Measurements from ENCODE around the gene FAM167B. TPM values are rescaled to one million over a fixed set of nuclear protein-coding genes. Genes with fewer than 3 reads are reported as not detected.
A peak's percentile ranks its signal among the peaks of the same experiment; 100 is the strongest.

FAM167B gene
- polyA plus RNA-seq, 1 of the 3 experiments (the other 2 are of a cell fraction): 1.2 TPM

- Histone ChIP-seq H3K4me3 (ENCODE audit: low read depth in 2 of 2, low read length in 1 of 2) (peak overlapping the region in 1 of 2 experiments; percentile 51; a peak in 2 of 4 replicates), H2AFZ (ENCODE audit: low read depth) (no peak overlapping the region), H3K27me3 (ENCODE audit: insufficient read depth) (no peaks in the 10 kb centered on the region), H3K27ac (ENCODE audit: low read depth in 2 of 2, low read length in 1 of 2) (no peak overlapping the region), H3K4me1 (ENCODE audit: control insufficient read depth in 1 of 2, insufficient read depth in 2 of 2, low read depth in 1 of 2, low read length in 1 of 2) (peaks cover 12 to 13% of the 10 kb centered on the region in 2 experiments; a peak in 2 of 4 replicates), H3K9ac (no peak overlapping the region), H4K20me1 (ENCODE audit: insufficient read depth) (no peaks in the 10 kb centered on the region), H3K36me3 (replicated peaks in 1 of 2; ENCODE audit: control insufficient read depth in 1 of 2, insufficient read depth in 2 of 2, low read length in 1 of 2) (no peaks in the 10 kb centered on the region), H3K9me2 (no peaks in the 10 kb centered on the region), H3F3A (replicated peaks; ENCODE audit: insufficient read depth) (peaks cover 33% of the 10 kb centered on the region), H3K9me3 (no peaks in the 10 kb centered on the region), H3K79me2 (ENCODE audit: insufficient read depth) (no peaks in the 10 kb centered on the region), H3K4me2 (0 out of 2 replicates have a peak overlapping the region, but pooled peaks have one; percentile 83)
- WGBS (ENCODE audit: low lambda C conversion rate): 99% methylated on average over 10 of the region's 20 CpGs
- TF ChIP-seq RAD21 (IDR thresholded peaks at IDR 0.05; ENCODE audit: low read length) (no peak), TAF1 (IDR thresholded peaks at IDR 0.05; ENCODE audit: borderline replicate concordance, low read depth, low read length) (no peak), FOXM1 (IDR thresholded peaks at IDR 0.05; ENCODE audit: low read depth) (no peak), USF2 (IDR thresholded peaks at IDR 0.05; ENCODE audit: borderline replicate concordance, low read depth, low read length) (no peak), IRF3 (IDR thresholded peaks at IDR 0.05; ENCODE audit: low read depth, low read length) (no peak), MXI1 (IDR thresholded peaks at IDR 0.05; ENCODE audit: low read depth, low read length) (no peak), RXRA (IDR thresholded peaks at IDR 0.05; ENCODE audit: borderline replicate concordance, low read depth) (no peak), FOXJ3 (CRISPR knock-in tag; IDR thresholded peaks at IDR 0.05) (no peak), TCF12 (IDR thresholded peaks at IDR 0.05) (no peak)
- ChIA-PET CTCF (interaction anchor here (1.0 to 3.7 kb wide), 9 partner anchors 8 to 97 kb away, joined by 3 to 24 read pairs (median 5); partner anchors contain the start of genes EIF3I, FAM167B, HDAC1 and MARCKSL1), POLR2A (interaction anchor here (0.6 to 2.1 kb wide), 5 partner anchors 11 to 96 kb away, joined by 4 to 14 read pairs (median 5); partner anchors contain the start of gene MARCKSL1)
- no peak for DNase-seq
These were observed 7.3 kb upstream of the FAM167B start for GRCh38 chr1:32239790-32240139.

- Histone ChIP-seq H3K9me3 (no peaks in the 10 kb centered on the region), H3K27ac (ENCODE audit: low read depth in 2 of 2, low read length in 1 of 2) (no peak overlapping the region; a peak in 1 of 4 replicates), H4K20me1 (ENCODE audit: insufficient read depth) (no peaks in the 10 kb centered on the region), H3K27me3 (ENCODE audit: insufficient read depth) (no peaks in the 10 kb centered on the region), H3K36me3 (replicated peaks in 1 of 2; ENCODE audit: control insufficient read depth in 1 of 2, insufficient read depth in 2 of 2, low read length in 1 of 2) (no peaks in the 10 kb centered on the region), H3K9me2 (no peaks in the 10 kb centered on the region), H3K4me1 (ENCODE audit: control insufficient read depth in 1 of 2, insufficient read depth in 2 of 2, low read depth in 1 of 2, low read length in 1 of 2) (peaks cover 12 to 13% of the 10 kb centered on the region in 2 experiments; a peak in 2 of 4 replicates), H3K9ac (peak overlapping the region; percentile 25; the same call in 1 of the 2 replicates), H3K4me2 (peak overlapping the region; percentile 83), H2AFZ (ENCODE audit: low read depth) (peak overlapping the region; percentile 89; the same call in 1 of the 2 replicates), H3K79me2 (ENCODE audit: insufficient read depth) (no peaks in the 10 kb centered on the region), H3K4me3 (ENCODE audit: low read depth in 2 of 2, low read length in 1 of 2) (peak overlapping the region; percentile 51 to 57), H3F3A (replicated peaks; ENCODE audit: insufficient read depth) (peaks cover 27% of the 10 kb centered on the region)
- DNase-seq: peak; percentile 89
- WGBS (ENCODE audit: low lambda C conversion rate): 24% methylated on average over 32 of the region's 62 CpGs
- POLR2A ChIA-PET: interaction anchor here (0.5 to 2.1 kb wide), 8 partner anchors 11 to 95 kb away, joined by 3 to 14 read pairs (median 4); partner anchors contain the start of gene MARCKSL1
- CTCF ChIA-PET: interaction anchor here (0.7 to 3.7 kb wide), 16 partner anchors 8 to 214 kb away, joined by 3 to 24 read pairs (median 4); partner anchors contain the start of genes EIF3I, FAM167B, HDAC1 and MARCKSL1
- TF ChIP-seq RAD21 (IDR thresholded peaks at IDR 0.05; ENCODE audit: low read length) (peak; percentile 27), NFIC (IDR thresholded peaks at IDR 0.05; ENCODE audit: borderline replicate concordance) (no peak), CHD2 (IDR thresholded peaks at IDR 0.05; ENCODE audit: low read length, partially characterized antibody) (no peak), POLR2AphosphoS5 (IDR thresholded peaks at IDR 0.05; ENCODE audit: low read depth, low read length) (peak; percentile 34; the same call in 1 of the 2 replicates), TEAD4 (IDR thresholded peaks at IDR 0.05; ENCODE audit: borderline replicate concordance, insufficient read depth) (no peak), CTCF (IDR thresholded peaks at IDR 0.05) (peak; percentile 24), RXRA (IDR thresholded peaks at IDR 0.05; ENCODE audit: borderline replicate concordance, low read depth) (no peak), USF1 (IDR thresholded peaks at IDR 0.05; ENCODE audit: borderline replicate concordance, low read depth) (no peak), MAX (IDR thresholded peaks at IDR 0.05; ENCODE audit: low read depth) (no peak; the same call in 1 of the 2 replicates)
These were observed 6.7 kb upstream of the FAM167B start for GRCh38 chr1:32240140-32240951.
